HG02884 (cell line): Measurements from ENCODE around the gene MAP1LC3B.
A peak's percentile ranks its signal among the peaks of the same experiment; 100 is the strongest.
"Not testable (repeated sequence)": the region's sequence is repeated elsewhere in the genome, so short reads cannot be mapped to it uniquely, and the experiment has no call there.

Experiments used
- ATAC-seq: cut with Tn5 transposase; IDR thresholded peaks from one replicate; pipeline ENCODE4 v1.9.1; 2021; ENCODE audit warnings: mild to moderate bottlenecking, moderate library complexity; ENCODE audit not compliant: unreplicated experiment

Gene MAP1LC3B

GRCh38 chr16:87380403-87380802 is 11.7 kb upstream of the MAP1LC3B start:
- no peak for ATAC-seq

DNA sequence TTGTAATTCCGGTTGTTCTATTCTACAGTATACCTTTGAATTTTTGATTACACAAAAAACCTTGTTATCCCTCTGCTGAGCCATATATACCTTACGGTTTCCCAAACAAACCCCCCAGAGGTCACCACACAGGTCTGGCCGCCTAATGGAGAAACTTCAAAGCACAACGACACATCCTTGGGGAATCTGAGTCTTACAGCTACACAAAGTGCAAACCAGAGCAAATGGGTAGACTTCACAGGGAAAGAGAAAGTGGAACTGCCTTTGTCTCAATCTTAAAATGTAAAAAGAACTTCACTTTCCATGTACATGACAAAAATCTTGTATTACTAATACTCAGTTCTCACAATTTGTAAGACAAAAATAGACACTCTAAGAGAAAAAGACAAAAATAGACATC is 11.3 kb upstream of the MAP1LC3B start:
- ATAC-seq, result no peak

- ATAC-seq, result no peak
Measured at GRCh38 chr16:87382023-87382785, 9.9 kb upstream of the MAP1LC3B start.

- ATAC-seq, result no peak
Measured at GRCh38 chr16:87383505-87384161, 8.5 kb upstream of the MAP1LC3B start, which contains the start of gene FBXO31. Gene FBXO31 (minus strand): TSS chr16:87383776. CDS start chr16:87383744, 32 bp downstream.

GRCh38 chr16:87384162-87384874 is 7.8 kb upstream of the MAP1LC3B start:
- no peak for ATAC-seq

DNA sequence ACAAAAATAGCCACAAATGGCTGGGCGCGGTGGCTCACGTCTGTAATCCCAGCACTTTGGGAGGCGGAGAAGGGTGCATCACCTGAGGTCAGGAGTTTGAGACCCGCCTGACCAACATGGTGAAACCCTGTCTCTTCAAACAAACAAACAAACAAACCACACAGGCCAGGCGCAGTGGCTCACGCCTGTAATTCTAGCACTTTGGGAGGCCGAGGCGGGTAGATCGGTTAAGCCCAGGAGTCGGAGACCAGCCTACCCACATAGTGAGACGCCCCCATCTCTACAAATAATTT is 7.3 kb upstream of the MAP1LC3B start:
- ATAC-seq, result not testable (repeated sequence)

GRCh38 chr16:87387942-87388817 is 4.0 kb upstream of the MAP1LC3B start:
- peak; percentile 44 for ATAC-seq

GRCh38 chr16:87388818-87389134 is 3.4 kb upstream of the MAP1LC3B start:
- ATAC-seq, result no peak

DNA sequence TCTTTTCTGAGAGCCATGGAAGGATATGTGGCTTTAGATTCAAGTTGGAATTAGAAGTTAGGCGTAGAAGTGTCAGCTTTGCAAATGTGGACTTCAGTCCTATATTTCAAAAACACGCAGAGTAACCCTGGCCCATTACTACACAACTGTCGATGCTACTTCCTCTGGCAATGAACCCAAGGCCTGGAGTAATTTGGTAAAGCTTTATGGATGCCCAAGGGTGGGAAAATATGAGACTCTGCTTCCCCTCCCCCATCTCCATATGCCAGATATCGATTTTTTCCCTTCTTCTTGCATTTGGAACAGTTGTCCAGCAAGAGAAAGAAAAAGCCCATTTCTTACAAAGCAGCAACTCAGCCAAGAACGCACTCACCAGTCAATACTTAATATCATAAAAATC is 2.9 kb upstream of the MAP1LC3B start:
- no peak for ATAC-seq

DNA sequence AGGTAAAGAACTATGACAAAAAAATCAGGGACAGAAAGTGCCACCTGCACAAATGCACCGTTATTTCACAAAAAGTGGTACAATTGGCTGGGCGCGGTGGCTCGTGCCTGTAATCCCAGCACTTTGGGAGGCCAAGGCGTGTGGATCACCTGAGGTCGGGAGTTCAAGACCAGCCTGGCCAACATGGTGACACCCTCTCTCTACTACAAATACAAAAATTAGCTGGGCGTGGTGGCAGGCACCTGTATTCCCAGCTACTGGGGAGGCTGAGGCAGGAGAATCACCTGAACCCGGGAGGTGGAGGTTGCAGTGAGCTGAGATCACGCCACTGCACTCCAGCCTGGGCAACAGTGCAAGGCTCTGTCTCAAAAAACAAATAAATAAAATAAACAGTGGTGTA is 2.2 kb upstream of the MAP1LC3B start:
- not testable (repeated sequence) for ATAC-seq

DNA sequence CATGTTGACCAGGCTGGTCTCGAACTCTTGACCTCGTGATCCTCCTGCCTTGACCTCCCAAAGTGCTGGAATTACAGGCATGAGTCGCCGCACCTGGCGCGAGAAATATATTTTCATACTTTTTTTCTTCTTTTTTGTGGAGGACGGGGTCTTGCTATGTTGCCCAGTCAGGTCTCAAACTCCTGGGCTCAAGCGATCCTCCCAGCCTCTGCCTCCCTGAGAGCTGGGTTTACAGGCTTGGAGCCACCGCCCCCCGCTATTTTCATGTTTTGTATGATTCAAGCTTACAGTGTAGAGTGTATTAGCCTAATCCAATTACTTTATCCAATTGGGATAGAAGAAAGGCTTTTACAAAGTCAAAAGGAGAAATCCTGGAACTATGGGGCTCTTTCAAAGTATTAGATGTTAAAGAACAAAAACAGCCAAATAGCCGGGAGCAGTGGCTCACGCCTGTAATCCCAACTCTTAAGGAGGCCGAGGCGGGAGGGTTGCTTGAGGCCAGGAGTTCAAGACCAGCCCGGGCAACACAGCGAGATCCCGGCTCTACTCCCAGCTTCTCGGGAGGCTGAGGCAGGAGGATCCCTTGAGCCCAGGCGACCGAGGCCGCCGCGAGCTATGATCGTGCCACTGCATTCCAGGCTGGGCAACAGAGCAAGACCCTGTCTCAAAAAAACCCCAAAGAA is 1.4 kb upstream of the MAP1LC3B start:
- no peak for ATAC-seq

DNA sequence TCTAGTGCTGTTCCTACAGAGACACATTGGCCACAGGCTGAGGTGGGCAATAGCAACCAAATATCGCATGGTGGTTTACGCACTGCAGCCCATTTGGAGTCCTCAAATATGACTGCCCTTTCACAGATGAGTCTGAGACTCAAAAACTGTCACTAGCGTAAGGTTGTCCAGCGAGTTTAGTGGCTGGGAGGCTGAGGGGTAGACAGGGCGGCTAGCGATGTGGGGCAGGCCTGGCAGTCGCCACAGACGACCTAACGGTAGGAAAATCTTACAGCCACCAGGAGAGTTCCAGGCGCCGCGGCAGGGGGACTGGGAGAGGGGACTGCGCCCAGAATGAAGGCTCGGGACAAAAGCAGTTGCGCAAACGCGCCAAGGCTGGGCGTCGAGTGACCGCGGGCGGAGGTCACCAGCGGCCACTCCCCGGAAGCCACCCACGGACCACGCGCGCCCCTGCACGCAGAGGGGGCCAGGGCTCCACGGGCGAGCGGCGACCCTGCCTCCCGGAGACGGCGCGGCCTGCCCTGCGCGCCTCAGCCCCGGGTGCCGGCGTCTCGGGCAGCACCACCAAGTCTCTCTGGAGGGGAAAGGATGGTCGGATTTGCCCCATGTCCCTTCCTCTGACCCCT is 699 bp upstream of the MAP1LC3B start:
- no peak for ATAC-seq

DNA sequence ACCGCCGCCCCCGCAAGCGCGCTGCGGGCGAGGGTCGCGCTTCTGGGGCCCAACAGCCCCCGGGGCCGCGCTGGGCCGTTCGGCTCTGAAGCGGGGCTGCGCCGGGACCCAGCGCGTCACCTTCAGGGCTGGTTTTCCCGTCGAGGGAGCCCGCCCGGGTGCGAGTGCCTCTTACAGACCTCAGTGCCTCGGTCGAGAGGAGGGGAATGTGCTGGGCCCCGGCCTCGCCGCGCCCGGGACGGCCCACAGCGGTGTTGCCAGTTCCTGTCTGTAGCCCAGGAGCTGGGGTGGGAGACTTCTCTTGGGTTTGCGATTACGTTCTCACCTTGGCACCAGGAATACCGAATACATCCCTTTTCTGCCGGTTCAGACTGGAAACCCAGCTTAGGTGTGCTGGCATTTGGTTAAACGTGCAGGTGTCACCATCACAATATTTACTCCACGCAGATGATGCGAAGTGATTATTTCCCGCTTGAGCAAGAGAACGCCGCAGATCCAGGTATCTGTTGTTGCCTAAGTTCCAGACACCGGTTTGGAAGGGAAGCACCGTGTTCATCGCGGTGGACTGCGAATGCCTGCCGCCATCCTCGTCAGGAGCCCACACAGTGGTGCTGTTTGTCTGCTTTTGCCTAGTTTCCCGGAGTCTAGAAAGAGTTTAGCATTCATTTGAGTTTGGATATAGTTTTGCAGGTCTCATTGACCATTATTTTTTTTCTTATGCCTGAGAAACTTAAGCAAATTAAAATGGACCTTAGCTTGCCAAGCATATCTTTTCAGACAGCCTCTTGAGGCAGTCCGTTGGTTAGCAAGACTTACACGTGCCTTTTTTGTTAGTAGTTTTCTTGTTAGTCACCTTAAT is 914 bp downstream of the MAP1LC3B start:
- ATAC-seq, result no peak

- ATAC-seq, result no peak
Measured at GRCh38 chr16:87393680-87394055, 1.5 kb downstream of the MAP1LC3B start.

DNA sequence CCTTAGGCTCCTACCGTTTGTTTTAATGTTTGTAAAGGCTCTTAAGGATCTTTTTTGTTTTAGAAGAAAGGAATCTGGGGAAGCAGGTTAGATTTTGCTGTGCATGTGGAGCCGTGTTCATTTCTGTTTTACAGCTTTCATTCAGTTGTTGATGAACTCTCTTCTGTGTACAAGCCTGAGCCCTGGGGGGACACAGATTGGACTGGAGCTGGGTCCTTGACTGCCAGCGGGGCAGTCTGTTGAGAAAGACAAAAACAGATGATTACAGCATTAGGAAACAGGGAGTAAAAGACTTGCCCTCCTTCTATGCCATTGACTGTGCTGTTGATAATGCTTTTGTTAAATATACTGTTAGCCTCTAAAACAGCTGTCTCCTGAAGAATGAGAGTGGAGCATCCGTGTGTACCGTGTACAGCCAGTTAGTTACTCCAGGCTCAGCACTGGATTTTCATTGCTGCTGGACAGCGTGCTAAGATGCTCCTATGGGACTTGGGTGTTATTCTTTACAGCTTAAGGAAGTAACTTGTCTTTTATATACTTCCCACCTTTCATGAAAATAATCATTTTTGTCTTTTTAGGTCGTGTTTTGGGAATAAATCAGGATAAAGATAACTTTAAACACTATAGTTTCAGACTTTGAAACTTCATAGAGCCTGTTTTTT is 3.2 kb downstream of the MAP1LC3B start:
- no peak for ATAC-seq

- no peak for ATAC-seq
Measured at GRCh38 chr16:87404764-87405625, 12.9 kb downstream of the MAP1LC3B start.

- no peak for ATAC-seq
Measured at GRCh38 chr16:87406495-87407088, 14.5 kb downstream of the MAP1LC3B start.
